ENCODE measurements around the gene KIRREL3. TPM values are rescaled to one million over a fixed set of nuclear protein-coding genes. Genes with fewer than 3 reads are reported as not detected.
A peak's percentile ranks its signal among the peaks of the same experiment; 100 is the strongest.

KIRREL3 gene
- total and polyA plus RNA-seq, 7 experiments from 2014 or later: not detected

DNA sequence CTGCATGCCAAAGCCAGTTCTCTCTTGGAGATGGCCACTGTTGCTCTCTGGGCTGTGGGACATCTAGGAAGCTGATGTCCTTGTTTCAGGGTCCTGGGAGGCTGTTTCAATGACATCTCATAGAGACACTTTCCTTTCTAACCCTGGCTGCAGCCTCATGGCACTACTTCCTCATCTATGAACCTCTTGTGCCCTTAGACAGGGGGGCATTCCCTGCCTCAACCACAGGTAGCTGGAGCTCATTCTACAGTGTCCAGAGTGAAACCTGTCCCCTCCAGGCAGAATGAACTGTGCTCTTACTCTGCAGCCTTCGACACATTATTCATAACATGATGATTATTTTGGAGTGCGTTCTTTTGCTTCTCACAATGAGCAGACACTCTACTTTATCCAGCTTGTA is 335.9 kb downstream of the KIRREL3 start:
- H3K27me3 Mint-ChIP-seq: peaks cover 2 to 37% (median 15%) of the 10 kb centered on the region in 5 donors
- H3K27me3 ChIP-seq (ENCODE audit: control insufficient read depth in 2 of 2, insufficient read depth in 2 of 2, low read length in 2 of 2): no peaks in the 10 kb centered on the region
- H3K4me1 ChIP-seq (ENCODE audit: control insufficient read depth in 2 of 2, insufficient read depth in 2 of 2, low read length in 2 of 2): no peaks in the 10 kb centered on the region
- H3K4me1 Mint-ChIP-seq: peaks cover 0 to 2% (median 0%) of the 10 kb centered on the region in 7 donors
- H3K4me3 ChIP-seq (ENCODE audit: low read length): no peak overlapping the region
- H3K36me3 Mint-ChIP-seq: no peaks in the 10 kb centered on the region
- no peaks in the 10 kb centered on the region for H3K36me3 ChIP-seq (ENCODE audit: control insufficient read depth in 2 of 3, insufficient read depth in 3 of 3, low read length in 3 of 3)
- ChIA-PET POLR2A (no interaction called here), CTCF (no interaction called here)
- DNase-seq: no peak
- intact Hi-C loops (cut with micrococcal nuclease): no loop called here
- H3K9me3 ChIP-seq (ENCODE audit: control insufficient read depth in 2 of 3, low read length in 3 of 3): no peaks in the 10 kb centered on the region
- no peak overlapping the region for H3K4me3 Mint-ChIP-seq
- ATAC-seq: no peak
- H3K27ac Mint-ChIP-seq: no peak overlapping the region
- H3K9me3 Mint-ChIP-seq: no peaks in the 10 kb centered on the region
- no peak overlapping the region for H3K27ac ChIP-seq (ENCODE audit: low read depth, low read length)

DNA sequence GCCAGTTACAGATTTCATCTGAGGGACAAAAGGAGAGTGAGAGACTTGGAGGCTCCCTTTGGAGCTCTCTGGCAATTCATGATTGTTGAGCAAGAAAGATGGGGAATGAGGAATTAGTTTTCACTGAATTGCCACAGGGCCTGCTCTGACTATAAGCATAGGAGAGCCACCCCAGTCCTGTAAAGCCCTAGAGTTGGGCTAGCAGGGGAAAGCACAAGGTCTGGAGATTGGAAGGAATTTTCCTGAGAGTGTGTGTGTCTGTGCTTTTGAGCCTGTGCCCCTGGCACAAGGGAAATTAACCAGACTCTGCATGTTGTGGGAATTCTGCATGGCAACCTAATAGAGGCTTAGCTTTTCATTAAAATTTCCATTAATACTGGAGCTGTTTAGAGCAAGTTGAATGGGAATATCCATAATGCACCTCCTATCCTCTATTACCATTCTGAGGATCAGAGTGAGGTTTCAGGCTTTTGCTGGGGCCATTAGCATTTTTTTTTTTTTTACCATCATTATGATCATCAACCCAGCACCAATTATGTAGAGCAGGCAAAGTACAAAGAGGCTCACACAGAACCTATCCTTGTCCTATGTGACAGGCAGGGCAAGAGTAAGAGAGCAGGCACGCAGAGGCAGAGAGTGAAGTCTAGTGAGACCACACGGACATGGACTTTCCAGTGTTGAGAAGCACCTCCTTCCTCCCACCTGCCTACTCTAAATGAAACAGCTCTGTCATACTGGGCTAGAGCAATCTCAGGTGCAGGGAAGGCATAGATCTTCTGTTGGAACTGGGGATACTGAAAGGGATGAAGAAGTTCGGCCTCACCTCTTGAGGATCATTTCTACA is 336.6 kb downstream of the KIRREL3 start:
- Histone ChIP-seq H3K9me3 (ENCODE audit: control insufficient read depth in 2 of 3, low read length in 3 of 3) (no peaks in the 10 kb centered on the region), H3K27me3 (ENCODE audit: control insufficient read depth in 2 of 2, insufficient read depth in 2 of 2, low read length in 2 of 2) (no peaks in the 10 kb centered on the region), H3K36me3 (ENCODE audit: control insufficient read depth in 2 of 3, insufficient read depth in 3 of 3, low read length in 3 of 3) (no peaks in the 10 kb centered on the region), H3K27ac (ENCODE audit: low read depth, low read length) (no peak overlapping the region), H3K4me1 (ENCODE audit: control insufficient read depth in 2 of 2, insufficient read depth in 2 of 2, low read length in 2 of 2) (no peaks in the 10 kb centered on the region), H3K4me3 (ENCODE audit: low read length) (no peak overlapping the region)
- ATAC-seq (no peak), DNase-seq (no peak)
- Mint-ChIP-seq H3K9me3 (no peaks in the 10 kb centered on the region), H3K36me3 (no peaks in the 10 kb centered on the region), H3K27me3 (peaks cover 2 to 30% (median 17%) of the 10 kb centered on the region in 5 donors), H3K27ac (no peak overlapping the region), H3K4me1 (peaks cover 0 to 2% (median 0%) of the 10 kb centered on the region in 7 donors), H3K4me3 (no peak overlapping the region)
- CTCF ChIA-PET: no interaction called here
- POLR2A ChIA-PET: no interaction called here
- intact Hi-C loops (cut with micrococcal nuclease): no loop called here

GRCh38 chr11:126662035-126662790 is 338.4 kb downstream of the KIRREL3 start:
- POLR2A ChIA-PET: no interaction called here
- no peak for ATAC-seq

GRCh38 chr11:126660761-126661425 is 339.7 kb downstream of the KIRREL3 start:
- no peaks in the 10 kb centered on the region for H3K9me3 Mint-ChIP-seq
- Histone ChIP-seq H3K27me3 (ENCODE audit: control insufficient read depth in 2 of 2, insufficient read depth in 2 of 2, low read length in 2 of 2) (no peaks in the 10 kb centered on the region), H3K36me3 (ENCODE audit: control insufficient read depth in 2 of 3, insufficient read depth in 3 of 3, low read length in 3 of 3) (no peaks in the 10 kb centered on the region), H3K4me1 (ENCODE audit: control insufficient read depth in 2 of 2, insufficient read depth in 2 of 2, low read length in 2 of 2) (no peaks in the 10 kb centered on the region), H3K27ac (ENCODE audit: low read depth, low read length) (no peak overlapping the region), H3K4me3 (ENCODE audit: low read length) (no peak overlapping the region), H3K9me3 (ENCODE audit: control insufficient read depth in 2 of 3, low read length in 3 of 3) (no peaks in the 10 kb centered on the region)
- H3K36me3 Mint-ChIP-seq: no peaks in the 10 kb centered on the region
- no peak overlapping the region for H3K4me3 Mint-ChIP-seq
- peaks cover 0 to 21% (median 6%) of the 10 kb centered on the region in 5 donors for H3K27me3 Mint-ChIP-seq
- intact Hi-C loops (cut with micrococcal nuclease): no loop called here
- ATAC-seq (no peak), DNase-seq (no peak)
- H3K4me1 Mint-ChIP-seq: peaks cover 0 to 2% (median 0%) of the 10 kb centered on the region in 7 donors
- ChIA-PET POLR2A (no interaction called here), CTCF (no interaction called here)
- H3K27ac Mint-ChIP-seq: no peak overlapping the region

More at GRCh38 chr11:126662035-126662790, 338.4 kb downstream of the KIRREL3 start:
- Mint-ChIP-seq H3K4me3 (no peak overlapping the region), H3K9me3 (no peaks in the 10 kb centered on the region), H3K27me3 (peaks cover 1 to 30% (median 9%) of the 10 kb centered on the region in 5 donors), H3K4me1 (peaks cover 0 to 2% (median 0%) of the 10 kb centered on the region in 7 donors), H3K27ac (peak overlapping the region in 1 of 9 donors; percentile 59), H3K36me3 (no peaks in the 10 kb centered on the region)
- Histone ChIP-seq H3K9me3 (ENCODE audit: control insufficient read depth in 2 of 3, low read length in 3 of 3) (no peaks in the 10 kb centered on the region), H3K27me3 (ENCODE audit: control insufficient read depth in 2 of 2, insufficient read depth in 2 of 2, low read length in 2 of 2) (no peaks in the 10 kb centered on the region), H3K4me3 (ENCODE audit: low read length) (no peak overlapping the region), H3K36me3 (ENCODE audit: control insufficient read depth in 2 of 3, insufficient read depth in 3 of 3, low read length in 3 of 3) (no peaks in the 10 kb centered on the region), H3K27ac (ENCODE audit: low read depth, low read length) (no peak overlapping the region), H3K4me1 (ENCODE audit: control insufficient read depth in 2 of 2, insufficient read depth in 2 of 2, low read length in 2 of 2) (no peaks in the 10 kb centered on the region)
- intact Hi-C loops (cut with micrococcal nuclease): no loop called here
- no peak for DNase-seq
- CTCF ChIA-PET: no interaction called here

DNA sequence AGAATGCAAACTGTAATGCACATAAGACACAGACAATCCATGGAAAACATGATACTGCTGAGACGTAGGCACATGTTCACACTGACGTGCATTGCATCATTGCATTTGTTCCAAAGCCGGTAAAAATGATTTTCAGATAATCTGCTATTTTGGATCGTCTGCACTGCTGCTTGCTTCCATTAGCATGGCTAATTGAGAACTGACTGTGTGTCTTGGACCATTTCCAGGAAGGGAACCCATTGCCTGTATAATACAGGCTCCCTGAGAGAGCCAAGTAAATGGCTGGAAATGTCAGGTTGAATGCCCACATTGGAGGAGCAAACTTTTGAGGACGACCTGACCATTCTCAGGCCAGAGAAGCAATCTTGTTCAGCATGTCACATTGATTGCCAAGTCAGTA is 340.2 kb downstream of the KIRREL3 start:
- CTCF ChIA-PET: no interaction called here
- Mint-ChIP-seq H3K9me3 (no peaks in the 10 kb centered on the region), H3K4me3 (no peak overlapping the region), H3K4me1 (peaks cover 0 to 2% (median 0%) of the 10 kb centered on the region in 7 donors), H3K27ac (no peak overlapping the region), H3K27me3 (peaks cover 0 to 22% (median 6%) of the 10 kb centered on the region in 5 donors), H3K36me3 (no peaks in the 10 kb centered on the region)
- no peaks in the 10 kb centered on the region for H3K9me3 ChIP-seq (ENCODE audit: control insufficient read depth in 2 of 3, low read length in 3 of 3)
- POLR2A ChIA-PET: no interaction called here
- H3K27me3 ChIP-seq (ENCODE audit: control insufficient read depth in 2 of 2, insufficient read depth in 2 of 2, low read length in 2 of 2): no peaks in the 10 kb centered on the region
- intact Hi-C loops (cut with micrococcal nuclease): no loop called here
- H3K27ac ChIP-seq (ENCODE audit: low read depth, low read length): no peak overlapping the region
- DNase-seq (no peak), ATAC-seq (no peak)
- H3K4me1 ChIP-seq (ENCODE audit: control insufficient read depth in 2 of 2, insufficient read depth in 2 of 2, low read length in 2 of 2): no peaks in the 10 kb centered on the region
- H3K4me3 ChIP-seq (ENCODE audit: low read length): no peak overlapping the region
- H3K36me3 ChIP-seq (ENCODE audit: control insufficient read depth in 2 of 3, insufficient read depth in 3 of 3, low read length in 3 of 3): no peaks in the 10 kb centered on the region

DNA sequence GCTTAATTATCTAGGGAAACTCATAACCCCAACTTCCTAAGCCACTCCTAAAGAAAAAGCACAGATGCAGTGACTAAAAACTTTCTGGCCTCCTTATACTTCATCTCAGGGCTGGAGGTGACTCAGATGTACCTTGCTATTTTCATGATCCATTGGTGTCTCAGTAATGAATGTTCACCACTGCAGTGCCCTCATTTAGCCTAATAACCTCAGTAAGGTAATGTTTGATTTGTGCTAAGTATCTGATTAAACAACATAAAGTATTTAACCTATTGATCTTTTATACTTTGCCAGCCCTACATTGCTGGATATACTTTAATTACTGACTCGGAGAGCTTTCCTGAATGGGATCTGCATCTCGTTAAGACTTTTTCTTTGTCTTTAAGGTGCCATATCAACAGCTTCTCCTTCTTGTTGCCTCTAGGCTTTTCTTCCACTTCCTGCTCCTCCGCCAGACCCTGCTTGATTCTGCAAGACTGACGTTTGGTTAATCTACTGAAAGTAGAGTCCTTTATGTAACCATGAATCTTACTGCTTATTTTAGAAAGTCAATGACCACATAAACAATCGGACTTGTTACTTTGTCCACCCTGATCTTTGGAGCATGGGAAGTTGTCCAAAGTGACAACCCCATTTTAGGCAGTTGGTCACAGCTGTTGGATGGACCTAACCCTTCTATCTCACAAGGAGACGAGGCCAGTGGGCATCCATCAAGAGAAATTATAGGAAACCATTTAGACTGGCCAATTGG is 342.1 kb downstream of the KIRREL3 start:
- H3K9me3 Mint-ChIP-seq: no peaks in the 10 kb centered on the region
- ATAC-seq: no peak
- no peaks in the 10 kb centered on the region for H3K36me3 Mint-ChIP-seq
- no peaks in the 10 kb centered on the region for H3K4me1 ChIP-seq (ENCODE audit: control insufficient read depth in 2 of 2, insufficient read depth in 2 of 2, low read length in 2 of 2)
- no peak for DNase-seq
- no peaks in the 10 kb centered on the region for H3K9me3 ChIP-seq (ENCODE audit: control insufficient read depth in 2 of 3, low read length in 3 of 3)
- H3K4me1 Mint-ChIP-seq: peaks cover 0 to 2% (median 0%) of the 10 kb centered on the region in 7 donors
- ChIA-PET POLR2A (interaction anchor here (0.8 kb wide), 1 partner anchor 9 kb away, joined by 3 read pairs; no protein-coding TSS in a partner anchor), CTCF (no interaction called here)
- H3K27ac ChIP-seq (ENCODE audit: low read depth, low read length): no peak overlapping the region
- H3K4me3 Mint-ChIP-seq: no peak overlapping the region
- no peaks in the 10 kb centered on the region for H3K27me3 ChIP-seq (ENCODE audit: control insufficient read depth in 2 of 2, insufficient read depth in 2 of 2, low read length in 2 of 2)
- H3K27ac Mint-ChIP-seq: no peak overlapping the region
- intact Hi-C loops (cut with micrococcal nuclease): no loop called here
- H3K36me3 ChIP-seq (ENCODE audit: control insufficient read depth in 2 of 3, insufficient read depth in 3 of 3, low read length in 3 of 3): no peaks in the 10 kb centered on the region
- H3K4me3 ChIP-seq (ENCODE audit: low read length): no peak overlapping the region
- H3K27me3 Mint-ChIP-seq: peaks cover 0 to 26% (median 6%) of the 10 kb centered on the region in 5 donors
